Body of pancreas (tissue), 4 donors: Measurements from ENCODE around the gene ADORA2A. TPM values are rescaled to one million over a fixed set of nuclear protein-coding genes. Genes with fewer than 3 reads are reported as not detected.

Source experiments
- ATAC-seq: fragments of 150-250 bp; one replicate; pipeline ENCODE4 v1.9.1; 2016
- DNase-seq, 4 donors: peaks; one replicate each; pipeline ENCODE4 v3.0.0-alpha.2; 2019
- H3K27ac ChIP-seq, 4 donors: fragments of 200-600 bp; sonication (generic); 1 replicate in 3 of 4; 2 replicates in 1 of 4; pipeline versions ENCODE4 v1.5.1 to v1.6.1; 2016 to 2019; ENCODE audit warnings: mild to moderate bottlenecking in 1 of 4, mixed read lengths in 1 of 4, moderate library complexity in 1 of 4
- H3K27me3 ChIP-seq, 2 donors: fragments of 200-600 bp; sonication (generic); one replicate each; pipeline ENCODE4 v1.6.0; 2016; ENCODE audit warnings: mild to moderate bottlenecking in 1 of 2
- H3K36me3 ChIP-seq, 2 donors: fragments of 200-600 bp; sonication (generic); replicated peaks in 1 of 2; 2 replicates each; pipeline ENCODE4 v1.5.1; 2016; ENCODE audit warnings: low read depth in 2 of 2; ENCODE audit not compliant: insufficient read depth in 1 of 2
- H3K4me1 ChIP-seq: fragments of 200-600 bp; sonication (generic); one replicate; pipeline ENCODE4 v1.6.0; 2016
- H3K4me3 ChIP-seq, 2 donors: fragments of 200-600 bp; sonication (generic); 1 replicate in 1 of 2; 2 replicates in 1 of 2; pipeline ENCODE4 v1.5.1; 2016 to 2019
- H3K9me3 ChIP-seq, 3 donors: fragments of 200-600 bp; sonication (generic); 1 replicate in 2 of 3; 2 replicates in 1 of 3; pipeline ENCODE4 v1.5.1; 2016
- POLR2A ChIP-seq, 3 donors: fragments of 450-650 bp; IDR thresholded peaks; one replicate each; pipeline ENCODE4 v1.6.1; 2016; ENCODE audit warnings: antibody characterized with exemption in 3 of 3, mild to moderate bottlenecking in 2 of 3
- WGBS, 2 donors: methylation state at CpG; one replicate each; pipeline ENCODE4 v1.1.5; 2017; 5-methylcytosine and 5-hydroxymethylcytosine counted together
- intact Hi-C: fragments of 100-400 bp; cut with DNase I; formaldehyde crosslinking; loops from one replicate; pipeline ENCODE4 v1.15.1; 2023
- total RNA-seq, 2 donors: library from RNA; depleted of rRNA; stranded (reverse); fragments of >200 nt; gene quantifications; one replicate each; pipeline ENCODE4 v1.1.0, GENCODE V29; 2016
- TF ChIP-seq, protein P1 (sequence below), 7 experiments: fragments of 450-650 bp in 4 of 7; fragments of 200-600 bp in 3 of 7; sonication (generic) in 3 of 7; IDR thresholded peaks; one replicate each; pipeline ENCODE4 v1.5.1; 2016 to 2019; ENCODE audit warnings: antibody characterized with exemption in 7 of 7

The ADORA2A gene
- total RNA-seq, 2 donors from 2014 or later, result 2.1 to 19.4 TPM

DNA sequence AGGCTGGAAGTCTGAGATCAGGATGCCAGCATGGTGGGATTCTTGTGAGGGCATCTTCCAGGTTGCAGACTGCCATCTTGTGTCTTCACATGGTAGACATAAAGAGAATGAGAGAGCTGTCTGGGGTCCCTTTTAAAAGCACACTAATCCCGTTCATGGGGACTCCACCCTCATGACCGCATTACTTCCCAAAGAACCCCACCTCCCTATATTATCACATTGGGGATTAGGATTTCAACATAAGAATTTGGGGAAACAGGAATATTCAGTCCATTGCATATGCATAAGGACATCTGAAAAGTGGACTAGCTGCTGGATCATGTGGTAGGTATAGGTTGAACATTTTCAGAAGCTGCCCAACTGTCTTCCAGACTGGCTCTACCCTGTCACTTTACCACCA, 33.1 kb upstream of the ADORA2A start:
- ATAC-seq, result no peak
- no peak for DNase-seq
- no peaks in the 10 kb centered on the region for H3K9me3 ChIP-seq
- H3K27me3 ChIP-seq, result no peaks in the 10 kb centered on the region
- no peak overlapping the region for H3K4me3 ChIP-seq
- H3K27ac ChIP-seq, result no peak overlapping the region
- intact Hi-C loops, result no loop called here
- peaks cover 7% of the 10 kb centered on the region for H3K4me1 ChIP-seq
- H3K36me3 ChIP-seq, result no peaks in the 10 kb centered on the region
- 80 to 91% methylated on average over 2 of the region's 2 CpGs for WGBS, 2 donors
- TF ChIP-seq, protein P1, sequence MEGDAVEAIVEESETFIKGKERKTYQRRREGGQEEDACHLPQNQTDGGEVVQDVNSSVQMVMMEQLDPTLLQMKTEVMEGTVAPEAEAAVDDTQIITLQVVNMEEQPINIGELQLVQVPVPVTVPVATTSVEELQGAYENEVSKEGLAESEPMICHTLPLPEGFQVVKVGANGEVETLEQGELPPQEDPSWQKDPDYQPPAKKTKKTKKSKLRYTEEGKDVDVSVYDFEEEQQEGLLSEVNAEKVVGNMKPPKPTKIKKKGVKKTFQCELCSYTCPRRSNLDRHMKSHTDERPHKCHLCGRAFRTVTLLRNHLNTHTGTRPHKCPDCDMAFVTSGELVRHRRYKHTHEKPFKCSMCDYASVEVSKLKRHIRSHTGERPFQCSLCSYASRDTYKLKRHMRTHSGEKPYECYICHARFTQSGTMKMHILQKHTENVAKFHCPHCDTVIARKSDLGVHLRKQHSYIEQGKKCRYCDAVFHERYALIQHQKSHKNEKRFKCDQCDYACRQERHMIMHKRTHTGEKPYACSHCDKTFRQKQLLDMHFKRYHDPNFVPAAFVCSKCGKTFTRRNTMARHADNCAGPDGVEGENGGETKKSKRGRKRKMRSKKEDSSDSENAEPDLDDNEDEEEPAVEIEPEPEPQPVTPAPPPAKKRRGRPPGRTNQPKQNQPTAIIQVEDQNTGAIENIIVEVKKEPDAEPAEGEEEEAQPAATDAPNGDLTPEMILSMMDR (IDR thresholded peaks at IDR 0.05), result no peak
- no peak for TF ChIP-seq POLR2A (IDR thresholded peaks at IDR 0.05)

DNA sequence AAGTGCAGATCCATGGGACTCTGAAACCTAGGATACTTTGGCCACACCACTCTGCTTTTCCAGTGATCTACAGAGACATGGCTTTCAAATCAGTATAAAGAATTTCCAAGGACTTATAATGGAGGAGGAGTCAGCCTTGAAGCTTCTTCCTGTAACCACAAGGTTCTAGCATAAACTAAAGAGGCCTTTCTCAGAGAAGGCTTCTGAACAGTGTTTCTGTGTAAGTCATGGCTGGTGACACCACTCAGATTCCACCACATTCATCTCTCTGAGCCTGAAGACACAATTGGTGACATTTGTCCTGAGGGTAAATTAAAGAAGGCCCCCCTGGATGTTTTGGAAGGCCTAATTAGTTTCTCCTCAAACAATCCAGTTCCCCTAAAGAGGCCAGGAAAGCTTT, 29.0 kb upstream of the ADORA2A start:
- H3K4me1 ChIP-seq, result peaks cover 15% of the 10 kb centered on the region
- DNase-seq (no peak), ATAC-seq (no peak)
- no peaks in the 10 kb centered on the region for H3K9me3 ChIP-seq
- H3K36me3 ChIP-seq, result no peaks in the 10 kb centered on the region
- H3K4me3 ChIP-seq, result no peak overlapping the region
- no peak for TF ChIP-seq POLR2A (IDR thresholded peaks at IDR 0.05)
- TF ChIP-seq, protein P1 (IDR thresholded peaks at IDR 0.05), result no peak
- intact Hi-C loops, result no loop called here
- no peak overlapping the region for H3K27ac ChIP-seq
- H3K27me3 ChIP-seq, result no peaks in the 10 kb centered on the region

DNA sequence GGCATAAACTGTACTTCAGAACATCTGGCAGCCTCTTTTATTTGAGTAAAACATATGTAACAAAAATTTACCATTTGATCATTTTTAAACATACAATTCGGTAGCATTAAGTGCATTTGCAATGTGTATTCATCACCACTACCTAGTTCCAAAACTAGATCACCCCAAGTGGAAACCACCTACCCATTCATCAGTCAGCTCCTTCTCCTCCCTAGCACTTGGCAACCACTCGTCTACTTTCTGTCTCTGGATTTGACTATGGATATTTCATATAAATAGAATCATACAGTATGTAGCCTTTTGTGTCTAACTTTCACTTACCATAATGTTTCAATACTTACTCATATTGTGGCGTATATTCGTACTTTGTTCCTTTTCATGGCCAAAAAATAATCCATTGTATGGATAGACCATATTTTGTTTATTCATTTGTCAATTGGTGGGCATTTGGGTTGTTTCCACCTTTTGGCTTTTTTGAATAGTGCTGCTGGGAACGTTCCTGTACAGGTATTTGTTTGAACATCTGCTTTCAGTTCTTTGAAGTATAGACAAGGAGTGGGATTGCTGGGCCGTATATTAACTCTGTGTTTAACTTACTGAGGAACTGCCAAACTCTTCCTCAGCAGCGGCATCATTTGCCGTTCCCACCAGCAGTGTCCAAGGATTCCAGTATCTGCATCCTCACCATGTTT, 27.2 kb upstream of the ADORA2A start:
- 49% methylated on average over 8 of the region's 8 CpGs for WGBS, 2 donors
- ATAC-seq (no peak), DNase-seq (no peak)
- intact Hi-C loops, result no loop called here
- Histone ChIP-seq H3K27me3 (no peaks in the 10 kb centered on the region), H3K27ac (no peak overlapping the region), H3K4me1 (peaks cover 15% of the 10 kb centered on the region), H3K36me3 (no peaks in the 10 kb centered on the region), H3K4me3 (no peak overlapping the region), H3K9me3 (no peaks in the 10 kb centered on the region)
- TF ChIP-seq, protein P1 (IDR thresholded peaks at IDR 0.05), result no peak
- no peak for TF ChIP-seq POLR2A (IDR thresholded peaks at IDR 0.05)

DNA sequence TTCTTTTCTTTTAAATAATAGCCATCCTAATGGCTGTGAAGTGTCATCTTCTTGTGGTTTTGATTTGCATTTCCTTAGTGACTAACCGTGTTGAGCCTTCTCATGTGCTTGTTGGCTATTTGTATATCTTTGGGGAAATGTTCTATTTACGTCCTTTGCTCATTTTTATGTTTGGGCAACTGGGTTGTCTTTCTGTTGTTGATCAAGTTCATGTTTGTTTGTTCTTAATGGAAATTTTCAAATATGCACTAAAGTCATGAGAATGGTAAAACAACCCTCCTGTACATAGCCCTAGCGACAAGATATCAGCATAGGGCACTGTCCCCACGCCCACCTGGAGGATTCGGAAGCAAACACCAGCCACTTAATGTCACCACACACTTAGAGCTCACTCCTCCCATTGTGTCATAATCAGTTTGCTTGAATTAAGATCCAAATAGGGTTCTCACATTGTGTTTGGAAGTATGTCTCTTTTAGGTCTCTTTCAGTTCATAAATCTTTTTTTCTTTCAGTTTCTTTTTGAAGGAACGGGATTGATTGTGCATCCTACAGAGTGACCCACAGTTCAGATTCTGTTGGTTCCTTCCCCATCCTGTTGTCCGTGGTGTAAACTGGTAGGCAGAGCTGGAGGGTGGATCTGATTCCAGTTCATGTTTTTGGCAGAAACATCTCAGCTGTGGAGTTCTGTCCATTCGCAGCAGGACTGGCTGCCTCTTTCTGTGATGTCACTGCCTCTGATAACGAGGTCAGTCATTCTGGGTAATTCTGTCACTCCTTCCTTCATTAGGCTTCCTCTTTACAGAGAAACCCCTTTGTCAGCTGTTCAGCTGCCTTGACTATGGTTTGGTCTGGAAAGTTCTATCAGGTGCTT, 26.4 kb upstream of the ADORA2A start:
- DNase-seq (no peak), ATAC-seq (no peak)
- peak overlapping the region in 1 of 4 donors; percentile 56 for H3K27ac ChIP-seq

More for the DNA sequence above, 26.4 kb upstream of the ADORA2A start:
- Histone ChIP-seq H3K36me3 (no peaks in the 10 kb centered on the region), H3K4me3 (no peak overlapping the region), H3K4me1 (peaks cover 15% of the 10 kb centered on the region), H3K9me3 (no peaks in the 10 kb centered on the region), H3K27me3 (no peaks in the 10 kb centered on the region)
- TF ChIP-seq, protein P1 (IDR thresholded peaks at IDR 0.05), result no peak
- TF ChIP-seq POLR2A (IDR thresholded peaks at IDR 0.05), result no peak
- intact Hi-C loops, result no loop called here
- WGBS, 2 donors, result 77 to 84% methylated on average over 9 of the region's 9 CpGs
